H9 (cell line): ENCODE measurements around the gene CDH22. TPM values are rescaled to one million over a fixed set of nuclear protein-coding genes. Genes with fewer than 3 reads are reported as not detected.

Source experiments
- DNase-seq: peaks from one replicate; pipeline ENCODE4 v3.0.0-alpha.2; 2017
- H2AFZ ChIP-seq: one replicate; pipeline ENCODE4 v1.6.1; 2013; ENCODE audit warnings: mild to moderate bottlenecking, low read length, control low read depth, moderate library complexity
- H2AK5ac ChIP-seq: 2 replicates; pipeline ENCODE4 v1.6.1; 2013; ENCODE audit warnings: low read length, control low read depth, mixed read lengths; ENCODE audit not compliant: insufficient read length
- H2BK120ac ChIP-seq: one replicate; pipeline ENCODE4 v1.6.1; 2013; ENCODE audit warnings: low read depth, mild to moderate bottlenecking, low read length, control low read depth, inconsistent platforms; ENCODE audit not compliant: poor library complexity, severe bottlenecking
- H2BK12ac ChIP-seq: 2 replicates; pipeline ENCODE4 v1.6.1; 2013; ENCODE audit warnings: low read length, control low read depth, mixed read lengths, low read depth; ENCODE audit not compliant: insufficient read length
- H2BK15ac ChIP-seq: 2 replicates; pipeline ENCODE4 v1.6.1; 2013; ENCODE audit warnings: low read depth, low read length, control low read depth
- H2BK20ac ChIP-seq: one replicate; pipeline ENCODE4 v1.6.1; 2013; ENCODE audit warnings: low read depth, mild to moderate bottlenecking, low read length, control low read depth, inconsistent platforms; ENCODE audit not compliant: poor library complexity, severe bottlenecking
- H2BK5ac ChIP-seq: 2 replicates; pipeline ENCODE4 v1.6.1; 2013; ENCODE audit warnings: low read length, control low read depth, mixed read lengths; ENCODE audit not compliant: insufficient read length
- H3K14ac ChIP-seq: 2 replicates; pipeline ENCODE4 v1.6.1; 2013; ENCODE audit warnings: low read length, control low read depth; ENCODE audit not compliant: insufficient read depth
- H3K18ac ChIP-seq: 2 replicates; pipeline ENCODE4 v1.6.1; 2013; ENCODE audit warnings: low read depth, mild to moderate bottlenecking, mixed read lengths, low read length, control low read depth; ENCODE audit not compliant: insufficient read length
- H3K23ac ChIP-seq: 2 replicates; pipeline ENCODE4 v1.6.1; 2013; ENCODE audit warnings: low read length, control low read depth, mixed read lengths, low read depth; ENCODE audit not compliant: insufficient read length
- H3K23me2 ChIP-seq: 2 replicates; pipeline ENCODE4 v1.6.1; 2013; ENCODE audit warnings: low read depth, mild to moderate bottlenecking, mixed read lengths, low read length, control low read depth; ENCODE audit not compliant: insufficient read length, poor library complexity, severe bottlenecking
- H3K27ac ChIP-seq: 2 replicates; pipeline ENCODE4 v1.5.1; 2013; ENCODE audit warnings: low read length, control low read depth, mixed read lengths, low read depth; ENCODE audit not compliant: insufficient read length
- H3K27me3 ChIP-seq: 2 replicates; pipeline ENCODE4 v1.6.1; 2013; ENCODE audit warnings: low read length, control low read depth, inconsistent platforms; ENCODE audit not compliant: insufficient read depth
- H3K4ac ChIP-seq: 2 replicates; pipeline ENCODE4 v1.6.1; 2013; ENCODE audit warnings: low read depth, mild to moderate bottlenecking, control low read depth, inconsistent platforms, low read length, moderate library complexity
- H3K4me1 ChIP-seq: 2 replicates; pipeline ENCODE4 v1.6.1; 2013; ENCODE audit warnings: low read length, control low read depth, inconsistent platforms; ENCODE audit not compliant: insufficient read depth
- H3K4me2 ChIP-seq: 2 replicates; pipeline ENCODE4 v1.6.1; 2013; ENCODE audit warnings: low read length, control low read depth, mixed read lengths; ENCODE audit not compliant: insufficient read length, insufficient read depth
- H3K56ac ChIP-seq: 2 replicates; pipeline ENCODE4 v1.6.1; 2013; ENCODE audit warnings: low read depth, mild to moderate bottlenecking, mixed read lengths, low read length, control low read depth; ENCODE audit not compliant: insufficient read length
- H3K79me1 ChIP-seq: 2 replicates; pipeline ENCODE4 v1.6.1; 2013; ENCODE audit warnings: low read depth, mild to moderate bottlenecking, moderate library complexity, low read length, control low read depth, inconsistent platforms; ENCODE audit not compliant: insufficient read depth, poor library complexity, severe bottlenecking
- H3K79me2 ChIP-seq: 2 replicates; pipeline ENCODE4 v1.6.1; 2013; ENCODE audit warnings: low read length, control low read depth, inconsistent platforms; ENCODE audit not compliant: insufficient read depth
- H3K9ac ChIP-seq: 2 replicates; pipeline ENCODE4 v1.6.1; 2013; ENCODE audit warnings: low read length, control low read depth, mixed read lengths; ENCODE audit not compliant: insufficient read length; ENCODE audit errors: extremely low read depth
- H3K9me3 ChIP-seq: one replicate; pipeline ENCODE4 v1.6.1; 2013; ENCODE audit warnings: low read depth, low read length, inconsistent platforms; ENCODE audit not compliant: control insufficient read depth
- H3T11ph ChIP-seq: one replicate; pipeline ENCODE4 v1.6.1; 2013; ENCODE audit warnings: mild to moderate bottlenecking, low read length, control low read depth, inconsistent platforms
- H4K20me1 ChIP-seq: one replicate; pipeline ENCODE4 v1.6.1; 2013; ENCODE audit not compliant: control insufficient read depth, insufficient read length, insufficient read depth
- H4K5ac ChIP-seq: 2 replicates; pipeline ENCODE4 v1.6.1; 2013; ENCODE audit warnings: low read depth, mild to moderate bottlenecking, mixed read lengths, low read length, control low read depth; ENCODE audit not compliant: insufficient read length
- H4K8ac ChIP-seq: replicated peaks from 2 replicates; pipeline ENCODE4 v1.6.1; 2013; ENCODE audit warnings: low read length, control low read depth, mixed read lengths, low read depth; ENCODE audit not compliant: insufficient read length
- H4K91ac ChIP-seq: 2 replicates; pipeline ENCODE4 v1.6.1; 2013; ENCODE audit warnings: low read depth, mild to moderate bottlenecking, moderate library complexity, mixed read lengths, low read length, control low read depth; ENCODE audit not compliant: insufficient read length
- H3K27ac Mint-ChIP-seq, 3 experiments: 2 replicates in 2 of 3; 3 replicates in 1 of 3; pipeline ENCODE4 v1.8.0; 2020 to 2021; ENCODE audit warnings: mixed read lengths in 3 of 3, mild to moderate bottlenecking in 1 of 3, moderate library complexity in 1 of 3
- H3K27me3 Mint-ChIP-seq: 2 replicates; pipeline ENCODE4 v1.8.0; 2021; ENCODE audit warnings: low read depth, mild to moderate bottlenecking, moderate library complexity, mixed read lengths
- H3K36me3 Mint-ChIP-seq, 3 experiments: 2 replicates in 2 of 3; 3 replicates in 1 of 3; pipeline ENCODE4 v1.8.0; 2020 to 2021; ENCODE audit warnings: low read depth in 3 of 3, mixed read lengths in 3 of 3; ENCODE audit not compliant: insufficient read depth in 1 of 3
- H3K4me1 Mint-ChIP-seq, 2 experiments: 2 replicates each; pipeline ENCODE4 v1.8.0; 2020; ENCODE audit warnings: mixed read lengths in 2 of 2
- H3K4me3 Mint-ChIP-seq, 2 experiments: 2 replicates in 1 of 2; 3 replicates in 1 of 2; pipeline ENCODE4 v1.8.0; 2020 to 2021; ENCODE audit warnings: mild to moderate bottlenecking in 2 of 2, mixed read lengths in 2 of 2, moderate library complexity in 1 of 2
- H3K9me3 Mint-ChIP-seq, 2 experiments: 2 replicates in 1 of 2; 3 replicates in 1 of 2; pipeline ENCODE4 v1.8.0; 2020; ENCODE audit warnings: mild to moderate bottlenecking in 2 of 2, mixed read lengths in 2 of 2, moderate library complexity in 1 of 2
- WGBS: extraction: QIAGEN DNeasy Blood & Tissue Kit; methylation state at CpG from one replicate; pipeline ENCODE4 v1.1.7; 2013; ENCODE audit warnings: missing lambda C conversion rate, low lambda C conversion rate, mixed read lengths; ENCODE audit not compliant: insufficient read length; ENCODE audit errors: extremely low coverage; 5-methylcytosine and 5-hydroxymethylcytosine counted together
- total RNA-seq: library from RNA; stranded (reverse); gene quantifications from 2 replicates; pipeline ENCODE4 v1.2.1, GENCODE V29; 2021
- TF ChIP-seq, protein P1 (sequence below): fragments of 200-600 bp; sonication (generic); conservative IDR thresholded peaks from 3 replicates; pipeline ENCODE4 v1.8.0; 2021; ENCODE audit warnings: antibody characterized with exemption, mild to moderate bottlenecking

The CDH22 gene
- total RNA-seq, 1 experiment from 2014 or later, result not detected

DNA sequence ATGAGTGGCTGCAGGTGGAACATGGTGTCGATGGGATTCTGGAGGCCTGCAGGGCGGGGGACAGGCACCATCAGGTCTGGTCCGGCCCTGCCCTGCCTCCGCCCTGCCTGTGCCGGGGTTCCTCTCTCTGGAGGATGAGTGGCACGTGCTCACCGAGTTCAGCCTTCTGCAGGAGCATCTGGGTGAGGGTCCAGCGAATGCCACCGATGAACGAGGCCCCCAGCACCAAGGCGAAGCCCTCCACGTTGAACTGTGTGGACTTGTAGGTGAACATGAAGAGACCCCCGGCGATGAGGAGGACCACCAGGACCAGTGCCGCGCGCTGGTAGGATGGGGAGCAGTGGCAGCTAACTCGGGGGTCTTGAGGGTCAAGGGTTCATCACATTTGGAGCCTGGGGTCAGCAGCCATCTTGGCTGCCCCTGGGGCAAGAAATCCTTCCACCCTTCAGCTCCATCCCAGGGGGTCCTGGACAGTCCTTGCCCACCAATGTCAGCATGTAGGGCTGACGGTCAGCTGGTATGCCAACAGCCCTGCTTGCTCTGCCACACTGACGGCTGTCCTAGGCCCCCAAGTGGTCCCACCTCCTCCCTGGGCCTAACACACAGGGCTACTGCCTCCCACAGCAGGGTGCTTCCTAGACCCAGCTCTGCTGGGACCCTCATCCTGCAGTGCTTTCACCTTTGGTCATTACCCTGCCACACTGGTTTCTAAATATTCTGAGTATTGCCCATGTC, 46.8 kb upstream of the CDH22 start:
- no peak overlapping the region for H3K4me2 ChIP-seq
- H3K4me1 ChIP-seq, result no peaks in the 10 kb centered on the region; the same call in 1 of the 2 replicates
- no peaks in the 10 kb centered on the region for H3K9me3 ChIP-seq
- WGBS, result no CpG with 5 or more reads among the region's 20 CpGs
- H4K8ac ChIP-seq, result no peak overlapping the region
- no peak overlapping the region for H3K27ac ChIP-seq
- H3K18ac ChIP-seq, result no peak overlapping the region
- no peak overlapping the region for H2BK120ac ChIP-seq
- no peaks in the 10 kb centered on the region for H3K23me2 ChIP-seq
- H2BK5ac ChIP-seq, result no peak overlapping the region
- no peak for DNase-seq
- no peak overlapping the region for H3K56ac ChIP-seq
- H3K9me3 Mint-ChIP-seq, result no peaks in the 10 kb centered on the region
- H3K36me3 Mint-ChIP-seq, result peaks cover 11 to 53% (median 45%) of the 10 kb centered on the region in 3 experiments
- H3K27ac Mint-ChIP-seq, result no peak overlapping the region
- H3K23ac ChIP-seq, result no peak overlapping the region
- no peak overlapping the region for H3K9ac ChIP-seq
- peaks cover 15 to 17% of the 10 kb centered on the region in 2 experiments for H3K4me1 Mint-ChIP-seq
- H3K79me1 ChIP-seq, result no peaks in the 10 kb centered on the region
- H4K20me1 ChIP-seq, result no peaks in the 10 kb centered on the region
- no peak overlapping the region for H3K4me3 Mint-ChIP-seq
- no peaks in the 10 kb centered on the region for H3K79me2 ChIP-seq
- H4K91ac ChIP-seq, result no peak overlapping the region
- H2BK12ac ChIP-seq, result no peak overlapping the region
- no peak overlapping the region for H4K5ac ChIP-seq
- H2AK5ac ChIP-seq, result no peak overlapping the region
- no peak overlapping the region for H2BK20ac ChIP-seq
- H3K27me3 ChIP-seq, result no peaks in the 10 kb centered on the region
- no peaks in the 10 kb centered on the region for H3K27me3 Mint-ChIP-seq
- TF ChIP-seq, protein P1, sequence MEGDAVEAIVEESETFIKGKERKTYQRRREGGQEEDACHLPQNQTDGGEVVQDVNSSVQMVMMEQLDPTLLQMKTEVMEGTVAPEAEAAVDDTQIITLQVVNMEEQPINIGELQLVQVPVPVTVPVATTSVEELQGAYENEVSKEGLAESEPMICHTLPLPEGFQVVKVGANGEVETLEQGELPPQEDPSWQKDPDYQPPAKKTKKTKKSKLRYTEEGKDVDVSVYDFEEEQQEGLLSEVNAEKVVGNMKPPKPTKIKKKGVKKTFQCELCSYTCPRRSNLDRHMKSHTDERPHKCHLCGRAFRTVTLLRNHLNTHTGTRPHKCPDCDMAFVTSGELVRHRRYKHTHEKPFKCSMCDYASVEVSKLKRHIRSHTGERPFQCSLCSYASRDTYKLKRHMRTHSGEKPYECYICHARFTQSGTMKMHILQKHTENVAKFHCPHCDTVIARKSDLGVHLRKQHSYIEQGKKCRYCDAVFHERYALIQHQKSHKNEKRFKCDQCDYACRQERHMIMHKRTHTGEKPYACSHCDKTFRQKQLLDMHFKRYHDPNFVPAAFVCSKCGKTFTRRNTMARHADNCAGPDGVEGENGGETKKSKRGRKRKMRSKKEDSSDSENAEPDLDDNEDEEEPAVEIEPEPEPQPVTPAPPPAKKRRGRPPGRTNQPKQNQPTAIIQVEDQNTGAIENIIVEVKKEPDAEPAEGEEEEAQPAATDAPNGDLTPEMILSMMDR, result no peak
- no peak overlapping the region for H3K4ac ChIP-seq
- H2BK15ac ChIP-seq, result no peak overlapping the region
- H2AFZ ChIP-seq, result no peak overlapping the region
- no peak overlapping the region for H3T11ph ChIP-seq
- no peak overlapping the region for H3K14ac ChIP-seq
